ENCODE measurements around the gene NEURL1B. TPM values are rescaled to one million over a fixed set of nuclear protein-coding genes. Genes with fewer than 3 reads are reported as not detected.

Gene NEURL1B
- total RNA-seq, 1 donor from 2014 or later = 19.4 TPM

DNA sequence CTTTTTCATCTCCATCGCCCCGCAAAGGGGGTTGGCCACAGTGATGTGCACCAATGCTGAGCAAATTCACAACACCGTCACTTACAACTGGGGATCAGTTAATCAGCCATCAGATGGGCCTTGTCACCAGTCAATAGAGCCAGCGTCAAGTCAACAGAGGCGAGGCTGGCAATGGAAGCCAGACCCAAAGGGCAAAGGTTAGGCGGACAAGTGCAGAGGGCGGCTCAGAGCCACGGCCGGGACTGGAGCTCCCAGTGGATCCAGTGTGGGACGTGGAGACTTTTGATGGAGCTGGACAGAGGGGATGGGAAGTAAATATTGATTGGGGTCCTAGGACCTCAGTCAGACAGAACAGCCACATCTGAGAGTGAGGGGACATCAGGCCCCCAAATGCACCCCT, 84.2 kb downstream of the NEURL1B start:
- DNase-seq (ENCODE audit: extremely low read depth, low read depth, low spot score) = no peak

DNA sequence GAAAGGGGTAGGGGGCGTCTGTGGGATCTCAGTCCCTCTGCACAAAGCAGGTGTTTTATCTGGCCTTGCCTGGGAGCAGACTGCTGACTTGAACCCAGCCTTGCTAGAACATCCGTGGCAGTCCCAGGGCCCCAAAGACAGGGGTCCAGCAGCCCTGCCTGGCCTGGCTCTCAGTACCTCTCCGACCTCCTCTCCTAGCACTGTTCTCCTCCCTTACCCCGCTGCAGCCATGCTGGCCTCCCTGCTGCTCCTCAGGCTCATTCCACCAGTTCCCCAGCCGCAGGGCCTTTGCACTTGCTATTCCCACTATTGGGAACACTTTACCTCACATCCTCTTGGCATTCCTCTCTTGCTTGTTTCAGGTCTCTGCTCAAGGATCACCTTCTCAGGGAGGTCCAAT, 84.7 kb downstream of the NEURL1B start:
- no peak for DNase-seq (ENCODE audit: extremely low read depth, low read depth, low spot score)

DNA sequence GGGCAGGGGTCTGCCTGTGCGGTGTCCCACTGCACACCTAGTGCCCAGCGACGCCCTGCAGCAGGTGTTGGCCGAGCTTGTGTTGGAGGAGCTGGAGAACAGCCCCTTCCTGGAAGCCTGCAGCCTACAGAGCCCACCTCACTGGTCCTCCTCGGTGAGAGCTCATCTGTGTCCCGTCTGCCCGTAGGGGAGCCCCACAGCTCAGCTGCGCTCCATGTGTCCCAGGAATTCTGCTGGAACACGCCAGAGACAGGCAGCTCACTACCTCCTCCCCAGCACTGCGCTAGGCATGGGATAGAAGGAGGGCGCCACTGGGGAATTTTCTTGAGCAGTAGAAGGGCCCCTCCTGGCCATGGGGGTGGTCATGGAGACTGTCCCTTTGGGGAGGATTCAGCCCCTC, 85.9 kb downstream of the NEURL1B start:
- no peak for DNase-seq (ENCODE audit: extremely low read depth, low read depth, low spot score)

DNA sequence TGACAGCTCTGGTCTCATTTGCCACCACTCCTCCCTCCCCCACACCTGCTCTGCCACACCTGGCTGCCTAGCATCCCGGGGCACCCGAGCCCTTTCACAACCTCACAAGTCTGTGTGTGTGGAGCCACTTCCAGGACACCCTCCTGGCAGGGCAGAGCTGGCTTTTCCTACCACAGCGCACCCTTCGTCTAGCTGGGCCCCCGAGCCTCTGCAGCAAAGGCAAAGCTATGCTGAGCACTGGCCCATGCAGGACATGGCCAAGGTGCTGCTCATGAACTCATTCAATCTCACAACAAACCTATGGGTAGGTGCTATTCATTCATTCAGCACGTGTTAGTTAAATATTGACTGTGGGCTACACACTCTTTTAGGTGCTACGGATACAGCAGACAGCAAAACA, 86.5 kb downstream of the NEURL1B start:
- DNase-seq (ENCODE audit: extremely low read depth, low read depth, low spot score) = no peak

DNA sequence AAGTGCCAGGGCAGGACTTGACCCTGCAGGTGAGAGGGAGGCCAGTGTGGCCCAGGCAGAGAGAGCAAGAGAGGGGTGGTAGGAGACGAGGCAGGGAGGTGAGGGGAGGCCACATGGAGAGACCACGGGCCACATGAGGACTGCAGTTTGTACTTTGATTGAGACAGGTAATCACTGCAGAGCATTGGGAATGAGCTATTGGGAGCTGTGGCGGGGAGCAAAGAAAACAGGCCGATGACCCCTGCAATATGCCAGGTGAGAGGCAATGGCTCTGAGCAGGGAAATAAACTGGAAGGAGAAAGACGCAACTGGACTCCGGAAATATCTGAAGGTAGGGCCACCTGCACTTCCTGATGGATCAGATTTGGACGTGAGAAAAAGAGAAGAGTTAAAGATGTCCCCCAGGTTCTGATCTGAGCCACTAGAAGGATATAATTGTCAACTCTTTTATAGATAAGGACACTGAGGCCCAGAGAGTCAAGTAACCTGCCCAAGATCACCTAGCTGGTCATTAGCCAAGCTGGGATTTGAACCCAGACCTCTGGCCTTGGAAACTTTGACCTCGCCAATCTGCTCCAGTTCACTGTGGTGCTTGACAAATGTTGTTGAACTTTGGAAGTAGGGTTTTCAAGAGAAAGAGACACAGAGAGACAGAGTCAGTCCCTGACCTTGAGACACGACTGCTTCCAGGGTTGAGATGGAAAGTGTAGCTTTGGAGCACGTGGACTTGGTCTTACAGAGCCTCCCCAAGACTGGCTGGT, 87.6 kb downstream of the NEURL1B start:
- no peak for DNase-seq (ENCODE audit: extremely low read depth, low read depth, low spot score)

DNA sequence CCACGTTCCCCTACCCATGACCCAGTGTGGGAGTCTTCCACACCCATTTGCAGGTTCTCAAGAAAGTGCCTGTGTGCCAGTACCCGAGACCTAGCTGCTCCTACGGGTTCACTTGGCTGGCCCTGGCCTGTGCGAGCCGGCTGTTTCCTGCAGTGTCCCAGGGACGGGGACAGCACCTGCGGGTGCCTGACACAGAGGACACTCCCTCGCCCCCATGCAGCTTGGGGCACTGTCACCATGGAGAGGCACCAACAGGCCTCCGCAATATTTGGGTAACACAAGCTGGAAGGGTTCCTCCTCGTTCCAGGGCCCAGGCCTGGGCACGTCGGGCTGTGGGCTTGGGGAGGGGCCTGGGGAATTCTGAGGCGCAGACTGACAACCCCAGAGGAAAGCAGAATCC, 88.5 kb downstream of the NEURL1B start:
- no peak for DNase-seq (ENCODE audit: extremely low read depth, low read depth, low spot score)

DNA sequence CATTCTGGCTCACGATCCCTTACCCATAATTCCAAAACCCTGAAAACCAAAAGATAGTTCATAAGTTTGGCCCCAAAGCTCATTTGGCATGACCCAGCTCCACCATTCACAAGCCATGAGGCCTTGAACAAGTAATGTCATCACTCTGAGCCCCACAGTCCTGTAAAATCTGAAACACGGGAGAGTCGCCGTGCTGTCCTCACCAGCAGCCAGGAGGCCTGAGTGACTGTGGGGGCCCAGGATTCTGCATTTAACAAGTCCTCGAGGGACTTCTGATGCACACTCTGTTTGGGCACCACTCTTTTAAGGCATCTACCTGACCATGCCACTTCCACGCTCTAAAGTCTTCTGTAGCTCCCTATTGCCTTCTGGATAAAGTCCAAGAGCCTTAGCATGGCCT, 89.2 kb downstream of the NEURL1B start:
- no peak for DNase-seq (ENCODE audit: extremely low read depth, low read depth, low spot score)

DNA sequence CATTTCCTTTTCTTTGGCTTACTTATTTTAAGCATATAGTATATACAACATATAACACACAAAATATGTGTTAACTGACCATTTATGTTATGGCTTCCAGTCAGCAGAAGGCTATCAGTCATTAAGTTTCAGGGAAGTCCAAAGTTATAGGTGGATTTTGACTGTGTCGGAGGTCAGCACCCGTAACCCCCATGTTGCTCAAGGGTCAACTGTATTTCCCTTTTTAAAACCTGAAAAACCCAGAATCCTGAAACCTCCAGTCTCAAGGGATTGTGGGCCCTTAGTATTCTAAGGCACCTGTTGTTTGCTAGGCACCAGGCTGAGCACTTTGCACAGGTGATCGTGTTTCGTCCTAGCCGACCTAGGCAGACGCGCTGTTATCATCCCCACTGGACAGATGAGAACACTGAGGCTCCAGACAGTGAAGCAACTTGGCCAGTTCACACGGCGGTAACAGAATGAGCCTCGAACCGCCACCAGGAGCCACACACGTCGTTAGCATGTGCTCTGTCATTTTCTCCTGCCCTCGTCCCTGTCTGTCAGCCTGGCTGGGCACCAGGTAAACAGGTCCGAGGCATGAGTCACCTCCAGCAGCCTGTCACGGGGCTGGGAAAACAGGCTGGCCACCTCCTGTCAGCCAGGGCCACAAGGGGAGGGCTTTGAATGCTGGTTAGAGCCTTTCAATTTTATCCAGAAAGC, 90.1 kb downstream of the NEURL1B start:
- no peak for DNase-seq (ENCODE audit: extremely low read depth, low read depth, low spot score)

DNA sequence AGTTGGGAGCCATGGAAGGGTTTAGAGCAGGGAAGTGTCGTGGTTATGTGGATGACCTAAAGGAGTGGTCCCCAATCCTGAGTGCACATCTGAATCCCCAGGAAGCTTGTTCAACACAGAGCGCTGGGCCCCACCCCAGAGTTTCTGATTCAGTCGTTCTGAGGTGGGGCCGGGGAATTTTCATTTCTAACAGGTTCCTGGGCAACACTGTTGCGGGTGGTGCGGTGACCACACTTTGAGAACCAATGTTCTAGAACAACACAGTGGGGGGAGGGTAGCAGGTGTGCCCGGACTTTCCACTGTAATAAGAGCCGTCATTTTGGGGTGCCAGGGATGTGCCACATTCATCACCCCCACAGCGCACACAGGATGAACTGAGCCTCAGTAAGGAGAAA, 90.6 kb downstream of the NEURL1B start:
- DNase-seq (ENCODE audit: extremely low read depth, low read depth, low spot score) = no peak

DNA sequence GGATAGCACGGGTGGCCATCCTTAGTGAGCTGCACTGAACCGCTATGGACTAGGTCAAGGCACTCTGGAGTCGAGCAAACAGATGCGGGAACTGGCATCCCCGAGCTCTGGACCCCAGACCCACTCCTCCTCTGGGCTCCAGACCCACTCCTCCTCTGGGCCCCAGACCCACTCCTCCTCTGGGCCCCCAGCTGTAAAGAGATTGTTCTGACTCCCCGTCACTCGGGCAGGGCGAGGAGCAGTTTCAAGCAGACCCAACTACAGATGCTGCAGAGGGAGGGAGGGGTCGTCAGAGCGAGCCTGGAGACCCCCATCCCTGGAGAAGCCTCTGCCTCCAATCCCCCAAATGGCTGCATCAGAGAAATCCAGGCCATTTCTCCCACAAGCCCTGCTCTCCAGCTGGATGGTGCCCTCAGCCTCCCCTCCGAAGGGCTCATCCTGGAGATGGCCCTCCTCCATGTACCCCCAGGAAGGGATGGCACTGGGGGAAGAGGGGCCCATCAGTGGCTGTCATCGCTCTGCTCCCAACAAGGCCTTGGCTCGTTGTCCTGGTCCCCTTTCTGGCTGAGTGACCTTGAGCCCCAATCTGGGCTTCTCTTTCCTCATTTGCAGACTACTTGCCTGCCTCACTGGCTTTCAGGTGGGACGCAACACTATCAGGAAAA, 91.3 kb downstream of the NEURL1B start:
- DNase-seq (ENCODE audit: extremely low read depth, low read depth, low spot score) = no peak

DNA sequence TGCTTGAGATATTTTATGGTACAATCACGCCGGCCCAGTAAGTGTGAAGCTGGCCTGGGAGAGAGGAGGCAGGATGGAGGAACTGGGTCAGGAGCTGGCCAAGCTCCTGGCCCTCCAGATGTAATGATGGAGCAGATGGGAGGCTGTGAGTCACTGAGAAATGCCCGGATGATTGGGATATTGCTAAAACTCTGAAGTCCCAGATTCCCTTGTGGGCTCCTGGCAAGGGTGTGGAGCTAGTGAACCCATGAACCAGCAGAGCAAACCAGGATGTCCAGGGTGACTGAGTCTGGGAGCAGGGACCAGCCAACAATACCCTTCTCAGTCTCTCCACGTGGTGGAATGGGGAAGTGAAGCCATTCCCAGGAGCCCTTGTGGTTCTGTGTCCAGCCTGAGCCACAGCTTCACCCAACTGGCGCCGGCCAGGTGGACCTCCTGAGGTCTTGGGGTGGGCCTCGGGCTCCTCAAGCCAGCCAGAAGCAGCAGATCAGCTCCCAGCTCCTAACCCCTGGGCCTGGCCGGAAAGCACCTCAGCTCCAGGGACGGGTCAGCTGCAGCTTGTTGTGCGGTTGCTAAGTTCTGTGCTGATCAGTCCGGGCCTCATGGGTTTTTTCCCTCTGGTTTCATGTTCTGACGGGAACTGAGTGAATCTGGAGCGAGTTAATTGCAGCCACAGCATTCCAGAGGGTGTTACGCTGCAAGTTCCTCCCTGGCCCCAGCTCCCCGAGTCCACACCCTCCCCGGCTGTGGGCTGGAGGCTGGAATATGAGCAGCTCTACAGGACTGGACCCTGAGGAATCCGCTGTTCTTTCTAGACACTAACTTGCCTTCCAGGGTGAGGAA, 92.3 kb downstream of the NEURL1B start:
- no peak for DNase-seq (ENCODE audit: extremely low read depth, low read depth, low spot score)

DNA sequence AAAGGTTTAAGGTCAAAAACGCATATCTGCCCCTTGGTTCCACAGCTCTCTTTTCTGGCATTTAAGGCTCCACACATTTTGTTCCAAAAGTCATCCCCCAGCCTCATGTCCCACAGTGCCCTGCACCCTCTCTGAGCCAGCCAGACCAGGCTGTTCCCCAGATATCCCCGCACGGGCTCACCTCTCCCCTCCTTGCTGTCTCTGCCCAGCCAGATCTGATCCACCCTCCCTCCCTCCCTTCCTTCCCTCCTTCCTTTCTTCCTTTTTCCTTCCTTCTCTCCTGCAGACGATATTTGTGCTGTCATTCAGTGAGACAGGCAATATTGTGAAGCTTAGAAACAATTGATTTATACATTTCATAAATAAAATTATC, 92.9 kb downstream of the NEURL1B start:
- no peak for DNase-seq (ENCODE audit: extremely low read depth, low read depth, low spot score)

DNA sequence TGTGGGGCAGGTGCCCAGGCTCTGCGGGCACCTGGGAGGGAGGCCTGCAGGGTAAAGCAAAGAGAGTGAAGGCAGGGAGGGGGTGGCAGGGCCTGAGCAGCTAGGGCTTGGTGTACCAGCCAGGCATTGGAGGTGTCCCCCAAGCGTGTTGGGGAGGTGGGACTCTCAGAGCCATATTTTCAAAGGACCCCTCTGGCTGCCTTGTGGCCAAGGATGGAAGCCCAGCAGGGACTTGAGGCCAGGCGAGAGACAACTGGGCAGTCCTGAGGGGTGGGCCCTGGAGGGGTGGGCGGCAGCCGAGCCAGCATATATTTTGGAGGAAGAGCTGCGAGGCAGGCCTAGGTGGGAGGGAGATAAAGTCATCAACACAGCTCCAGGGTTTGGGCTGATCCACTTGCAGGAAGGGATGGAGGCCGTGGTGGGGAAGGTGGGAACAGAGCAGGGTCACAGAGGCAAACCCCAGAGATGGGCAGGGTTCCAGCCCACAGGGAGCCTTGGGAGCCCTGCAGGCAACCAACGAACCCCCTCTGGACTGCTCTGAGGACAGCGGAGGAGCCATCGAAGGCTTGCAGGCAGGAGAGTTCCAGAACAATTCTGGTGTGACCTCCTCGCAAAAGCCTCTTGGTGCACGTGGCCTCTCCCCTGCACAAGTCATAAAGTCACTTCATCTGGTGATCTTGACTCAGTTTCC, 94.2 kb downstream of the NEURL1B start:
- no peak for DNase-seq (ENCODE audit: extremely low read depth, low read depth, low spot score)

DNA sequence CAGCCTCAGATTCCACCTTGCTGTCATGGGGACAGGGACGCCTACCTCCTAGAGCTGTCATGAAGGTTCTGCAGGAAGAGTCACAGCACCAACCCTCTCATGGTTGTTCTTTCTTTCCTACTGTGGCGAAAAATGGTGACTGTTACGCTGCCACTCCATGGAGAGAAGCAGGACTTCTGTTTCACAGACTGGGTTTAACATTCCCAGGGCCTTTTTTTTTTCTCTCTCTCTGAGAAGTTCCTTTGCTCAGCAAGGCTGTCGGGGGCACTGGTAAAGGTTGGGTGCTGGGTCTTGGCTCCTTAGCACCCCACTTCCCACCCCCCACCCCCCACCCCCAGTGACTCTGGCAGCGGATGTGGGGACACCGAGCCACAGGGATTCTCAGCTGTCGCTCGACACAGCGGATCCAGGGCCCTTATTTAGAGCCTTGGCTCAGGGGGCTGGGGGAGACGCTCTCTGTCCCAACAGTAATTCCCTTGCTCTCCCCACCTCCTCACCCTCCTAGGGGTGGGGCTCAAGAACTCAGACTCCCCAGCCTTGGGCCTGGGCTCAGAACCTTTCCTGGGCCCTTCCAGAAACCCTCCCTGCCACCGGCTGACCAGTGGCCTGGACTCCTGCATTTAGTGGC, 95.6 kb downstream of the NEURL1B start:
- DNase-seq (ENCODE audit: extremely low read depth, low read depth, low spot score) = no peak

DNA sequence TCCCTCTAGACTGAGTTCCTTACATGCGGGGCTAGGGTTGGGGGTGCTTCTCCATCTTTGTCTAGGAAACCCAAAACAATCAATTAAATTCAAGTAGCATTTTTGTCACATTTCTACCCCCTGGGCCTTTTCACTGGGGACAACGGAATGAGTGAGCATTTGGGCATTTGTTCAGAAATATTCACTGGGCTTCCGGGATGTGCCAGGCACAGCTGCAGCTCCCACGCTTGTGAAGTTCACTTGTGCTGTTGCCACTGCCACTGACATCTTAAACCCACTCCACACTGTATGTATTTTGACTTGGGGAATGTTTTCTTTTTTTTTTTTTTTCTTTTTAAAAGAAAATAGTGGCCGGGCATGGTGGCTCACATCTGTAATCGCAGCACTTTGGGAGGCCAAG, 98.3 kb downstream of the NEURL1B start:
- no peak for DNase-seq (ENCODE audit: extremely low read depth, low read depth, low spot score)

DNA sequence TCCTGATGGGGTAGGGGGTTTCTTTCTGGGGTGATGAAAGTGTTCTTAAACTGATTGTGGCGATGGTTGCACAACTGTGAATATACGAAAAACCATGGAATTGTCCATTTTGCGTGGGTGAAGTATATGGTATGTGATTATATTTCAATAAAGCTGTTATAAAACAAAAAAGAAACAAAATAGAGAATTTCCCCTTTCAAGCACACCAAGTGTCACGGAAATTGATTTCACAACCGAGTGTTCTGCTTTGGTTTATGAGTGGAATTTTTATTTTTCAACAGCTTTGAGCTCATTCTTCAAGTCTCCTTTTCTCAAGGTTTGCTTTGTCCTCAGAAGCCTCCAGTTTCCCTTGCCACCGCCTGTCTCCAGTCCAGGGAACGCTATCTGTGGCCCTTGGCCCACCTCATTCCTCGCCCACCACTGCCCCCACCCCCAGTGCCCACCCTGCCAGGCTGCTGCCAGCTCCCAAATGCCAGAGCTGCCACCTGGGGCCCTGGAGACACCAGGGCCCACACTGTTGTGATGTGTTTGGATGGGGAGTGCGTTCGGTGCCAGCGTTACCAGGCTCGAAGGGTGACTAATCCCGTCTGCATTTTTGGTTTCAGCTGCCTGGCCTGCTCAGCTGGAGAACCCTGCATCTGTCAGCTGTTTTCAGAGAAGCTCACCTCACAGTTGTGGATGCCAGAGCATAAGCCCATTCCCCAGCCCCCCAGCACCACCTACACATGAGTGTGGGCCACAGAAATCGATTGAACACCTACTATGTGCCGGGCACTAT, 99.6 kb downstream of the NEURL1B start:
- DNase-seq (ENCODE audit: extremely low read depth, low read depth, low spot score) = no peak

Measured in glomerular endothelial cell (primary cell).